Esophagus muscularis mucosa (tissue), 4 donors: ENCODE results near the gene MAGI1. TPM values are rescaled to one million over a fixed set of nuclear protein-coding genes. Genes with fewer than 3 reads are reported as not detected.

ENCODE experiments used
- DNase-seq: peaks from one replicate; pipeline ENCODE4 v3.0.0-alpha.2; 2017; ENCODE audit errors: extremely low spot score
- H3K27ac ChIP-seq, 4 donors: fragments of 200-600 bp; sonication (generic); replicated peaks in 1 of 4; 1 replicate in 3 of 4; 2 replicates in 1 of 4; pipeline ENCODE4 v1.5.1; 2016 to 2019; ENCODE audit warnings: mild to moderate bottlenecking in 1 of 4
- H3K27me3 ChIP-seq, 4 donors: fragments of 200-600 bp; sonication (generic); one replicate each; pipeline versions ENCODE4 v1.5.1 to v1.6.0; 2016 to 2019
- H3K36me3 ChIP-seq, 4 donors: fragments of 200-600 bp; sonication (generic); one replicate each; pipeline ENCODE4 v1.5.1; 2016 to 2019
- H3K4me1 ChIP-seq, 4 donors: fragments of 200-600 bp; sonication (generic); one replicate each; pipeline ENCODE4 v1.5.1; 2016 to 2019
- H3K4me3 ChIP-seq, 4 donors: fragments of 200-600 bp; sonication (generic); 1 replicate in 2 of 4; 2 replicates in 2 of 4; pipeline ENCODE4 v1.5.1; 2016 to 2019; ENCODE audit warnings: mild to moderate bottlenecking in 4 of 4, moderate library complexity in 1 of 4
- H3K9me3 ChIP-seq, 4 donors: fragments of 200-600 bp; sonication (generic); 1 replicate in 3 of 4; 2 replicates in 1 of 4; pipeline ENCODE4 v1.5.1; 2016 to 2019
- EP300 ChIP-seq: sonication (generic); formaldehyde crosslinking; IDR thresholded peaks from one replicate; pipeline ENCODE4 v1.6.1; 2017; ENCODE audit warnings: antibody characterized with exemption
- POLR2A ChIP-seq: fragments of 450-650 bp; IDR thresholded peaks from one replicate; pipeline ENCODE4 v1.6.1; 2017; ENCODE audit warnings: antibody characterized with exemption, moderate library complexity, mild to moderate bottlenecking, low read depth
- POLR2AphosphoS5 ChIP-seq, 2 donors: sonication (generic); formaldehyde crosslinking; IDR thresholded peaks; one replicate each; pipeline ENCODE4 v1.6.1; 2017; ENCODE audit warnings: antibody characterized with exemption in 2 of 2
- WGBS: methylation state at CpG from one replicate; pipeline ENCODE4 v1.1.5; 2018; 5-methylcytosine and 5-hydroxymethylcytosine counted together
- intact Hi-C: fragments of 100-400 bp; cut with DNase I; formaldehyde crosslinking; loops from one replicate; pipeline ENCODE4 v1.15.1; 2023
- total RNA-seq, 4 donors: library from RNA; depleted of rRNA; stranded (reverse); fragments of >200 nt; gene quantifications; one replicate each; pipeline versions ENCODE4 v1.1.0 to v1.2.1, GENCODE V29; 2016
- TF ChIP-seq, protein P1 (sequence below), 3 experiments: fragments of 200-600 bp in 2 of 3; fragments of 450-650 bp in 1 of 3; sonication (generic) in 2 of 3; IDR thresholded peaks; one replicate each; pipeline ENCODE4 v1.5.1; 2017 to 2019; ENCODE audit warnings: antibody characterized with exemption in 3 of 3, mild to moderate bottlenecking in 2 of 3, moderate library complexity in 1 of 3

The MAGI1 gene
- total RNA-seq, 4 donors from 2014 or later: 17.1 to 35.1 (median 25.2) TPM

DNA sequence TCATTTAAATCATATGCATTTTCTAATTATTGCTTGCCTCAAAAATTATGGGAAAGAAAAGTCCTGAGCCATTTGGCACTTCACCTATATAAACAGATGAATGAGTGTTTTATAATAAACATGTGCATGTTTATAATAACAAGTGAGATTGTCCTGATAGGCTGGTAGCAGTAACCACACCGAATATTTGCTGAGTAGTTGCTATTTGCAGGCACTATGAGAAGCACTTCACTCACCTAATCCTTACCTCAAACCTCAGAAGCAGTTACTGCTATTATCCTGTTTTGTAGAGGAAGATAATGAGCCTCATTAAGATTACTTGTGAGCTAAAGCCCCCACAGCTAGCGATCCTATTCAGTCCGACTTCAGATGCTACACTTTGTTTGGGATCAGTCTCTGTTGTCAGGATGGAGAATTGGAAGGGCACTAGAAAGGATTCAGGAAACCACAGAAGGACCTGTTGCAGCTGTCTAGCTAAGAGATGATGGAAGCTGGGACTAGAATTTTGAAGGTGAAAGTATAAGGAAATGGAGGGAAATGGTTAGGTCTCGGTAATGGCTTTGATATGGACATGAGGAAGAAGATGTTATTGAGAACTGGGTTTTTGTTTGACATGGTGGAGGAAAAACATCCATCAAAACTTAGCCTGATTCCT lies 28.4 kb upstream of the MAGI1 start:
- H3K9me3 ChIP-seq: peaks cover 0 to 8% (median 2%) of the 10 kb centered on the region in 4 donors
- H3K4me3 ChIP-seq: no peak overlapping the region
- H3K36me3 ChIP-seq: no peaks in the 10 kb centered on the region
- WGBS: 72% methylated on average over 4 of the region's 4 CpGs
- H3K27ac ChIP-seq: no peak overlapping the region
- no peak for TF ChIP-seq POLR2AphosphoS5 (IDR thresholded peaks at IDR 0.05)
- TF ChIP-seq, protein P1, sequence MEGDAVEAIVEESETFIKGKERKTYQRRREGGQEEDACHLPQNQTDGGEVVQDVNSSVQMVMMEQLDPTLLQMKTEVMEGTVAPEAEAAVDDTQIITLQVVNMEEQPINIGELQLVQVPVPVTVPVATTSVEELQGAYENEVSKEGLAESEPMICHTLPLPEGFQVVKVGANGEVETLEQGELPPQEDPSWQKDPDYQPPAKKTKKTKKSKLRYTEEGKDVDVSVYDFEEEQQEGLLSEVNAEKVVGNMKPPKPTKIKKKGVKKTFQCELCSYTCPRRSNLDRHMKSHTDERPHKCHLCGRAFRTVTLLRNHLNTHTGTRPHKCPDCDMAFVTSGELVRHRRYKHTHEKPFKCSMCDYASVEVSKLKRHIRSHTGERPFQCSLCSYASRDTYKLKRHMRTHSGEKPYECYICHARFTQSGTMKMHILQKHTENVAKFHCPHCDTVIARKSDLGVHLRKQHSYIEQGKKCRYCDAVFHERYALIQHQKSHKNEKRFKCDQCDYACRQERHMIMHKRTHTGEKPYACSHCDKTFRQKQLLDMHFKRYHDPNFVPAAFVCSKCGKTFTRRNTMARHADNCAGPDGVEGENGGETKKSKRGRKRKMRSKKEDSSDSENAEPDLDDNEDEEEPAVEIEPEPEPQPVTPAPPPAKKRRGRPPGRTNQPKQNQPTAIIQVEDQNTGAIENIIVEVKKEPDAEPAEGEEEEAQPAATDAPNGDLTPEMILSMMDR (IDR thresholded peaks at IDR 0.05): no peak
- TF ChIP-seq POLR2A: no peak
- TF ChIP-seq EP300: no peak
- no peaks in the 10 kb centered on the region for H3K4me1 ChIP-seq
- intact Hi-C loops: no loop called here
- no peak for DNase-seq
- no peaks in the 10 kb centered on the region for H3K27me3 ChIP-seq

DNA sequence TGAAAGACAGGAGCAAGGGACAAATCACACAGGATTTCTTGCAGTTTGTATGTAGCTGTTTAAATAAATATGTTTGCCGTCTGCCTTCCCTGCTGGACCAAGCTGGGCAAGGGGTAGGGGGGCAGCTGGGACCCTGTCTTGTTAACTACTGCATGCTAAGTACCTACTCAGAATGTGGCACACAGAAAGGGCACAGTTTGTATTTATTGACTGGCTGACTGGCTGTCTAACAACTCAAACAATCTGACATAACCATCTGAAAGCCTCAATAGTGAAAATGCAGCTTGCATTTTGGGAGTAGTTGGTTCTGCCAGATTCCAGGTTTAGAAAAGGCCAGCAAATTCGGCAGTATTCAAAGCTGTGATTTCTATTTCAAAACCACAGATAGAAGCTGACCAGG lies 16.6 kb upstream of the MAGI1 start:
- WGBS: 89% methylated on average over 2 of the region's 2 CpGs
- Histone ChIP-seq H3K27ac (no peak overlapping the region), H3K36me3 (no peaks in the 10 kb centered on the region), H3K27me3 (no peaks in the 10 kb centered on the region), H3K4me3 (no peak overlapping the region), H3K9me3 (no peaks in the 10 kb centered on the region), H3K4me1 (peaks cover 0 to 14% (median 0%) of the 10 kb centered on the region in 4 donors)
- TF ChIP-seq EP300 (no peak), POLR2A (no peak), POLR2AphosphoS5 (IDR thresholded peaks at IDR 0.05) (no peak)
- TF ChIP-seq, protein P1 (IDR thresholded peaks at IDR 0.05): no peak
- no peak for DNase-seq
- intact Hi-C loops: no loop called here

DNA sequence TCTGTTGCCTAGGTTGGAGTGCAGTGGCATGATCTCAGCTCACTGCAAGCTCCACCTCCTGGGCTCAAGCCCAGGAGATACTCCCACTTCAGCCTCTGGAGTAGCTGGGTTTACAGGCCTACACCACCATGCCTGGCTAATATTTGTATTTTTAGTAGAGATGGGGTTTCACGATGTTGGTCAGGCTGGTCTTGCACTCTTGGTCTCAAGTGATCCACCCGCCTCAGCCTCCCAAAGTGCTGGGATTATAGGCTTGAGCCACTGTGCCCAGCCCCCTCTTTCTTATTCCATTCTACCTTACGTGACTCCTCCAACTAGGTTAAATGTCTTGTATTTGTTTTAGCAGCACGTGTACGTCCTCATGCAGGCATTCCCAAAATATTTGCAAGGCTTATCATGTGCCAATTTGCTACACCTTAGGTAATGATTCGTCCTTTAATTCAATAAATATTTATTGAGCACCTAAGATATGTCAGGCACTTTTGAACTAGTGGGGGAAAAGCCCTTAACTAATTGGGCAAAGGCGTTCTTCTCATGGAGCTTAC lies 14.9 kb upstream of the MAGI1 start:
- intact Hi-C loops: no loop called here
- Histone ChIP-seq H3K9me3 (no peaks in the 10 kb centered on the region), H3K27ac (no peak overlapping the region), H3K36me3 (no peaks in the 10 kb centered on the region), H3K4me3 (no peak overlapping the region), H3K4me1 (peaks cover 0 to 14% (median 0%) of the 10 kb centered on the region in 4 donors), H3K27me3 (no peaks in the 10 kb centered on the region)
- WGBS: 76% methylated on average over 6 of the region's 7 CpGs
- TF ChIP-seq POLR2AphosphoS5 (IDR thresholded peaks at IDR 0.05) (no peak), EP300 (no peak), POLR2A (no peak)
- TF ChIP-seq, protein P1 (IDR thresholded peaks at IDR 0.05): no peak
- DNase-seq: no peak

DNA sequence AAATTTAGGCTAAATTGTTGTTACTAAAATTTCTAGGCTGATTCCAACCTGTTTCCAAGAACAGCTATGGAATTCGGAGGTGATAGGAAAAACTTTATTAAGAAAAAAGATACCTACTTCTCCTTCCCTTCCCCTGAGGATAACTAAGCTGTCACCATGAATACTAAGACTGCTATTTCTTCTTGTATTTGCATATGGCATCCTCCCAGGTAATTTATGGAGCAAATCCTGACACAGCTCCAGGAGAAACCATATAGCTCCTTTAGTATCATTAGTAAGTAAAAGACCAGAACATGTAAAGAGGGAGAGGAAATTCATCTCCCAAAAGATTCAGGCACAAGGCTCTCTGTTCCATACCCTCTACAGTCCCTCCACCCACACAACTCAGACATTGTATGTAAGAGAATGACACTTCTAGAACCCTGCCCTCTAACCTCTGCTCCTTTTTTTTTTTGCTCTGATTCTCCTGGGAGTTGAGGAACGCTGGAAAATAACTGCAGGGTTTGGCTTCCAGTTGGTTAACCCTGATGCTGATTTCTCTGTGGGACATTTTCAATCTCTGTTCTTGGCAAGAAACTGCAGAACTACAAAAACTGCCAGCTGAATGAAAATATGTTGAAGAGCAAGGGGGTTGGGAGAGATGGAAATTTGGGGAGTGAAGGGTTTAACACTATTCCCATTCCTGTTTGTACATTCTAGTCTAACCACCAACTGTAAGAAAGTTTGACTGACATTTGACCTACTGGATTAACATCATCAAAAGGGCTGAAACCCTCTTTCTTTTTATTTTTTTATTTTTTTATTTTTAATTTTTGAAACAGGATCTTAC lies 14.2 kb upstream of the MAGI1 start:
- peaks cover 0 to 15% (median 3%) of the 10 kb centered on the region in 4 donors for H3K4me1 ChIP-seq
- no peaks in the 10 kb centered on the region for H3K9me3 ChIP-seq
- WGBS: 69% methylated on average over 2 of the region's 2 CpGs
- no peaks in the 10 kb centered on the region for H3K27me3 ChIP-seq
- H3K36me3 ChIP-seq: no peaks in the 10 kb centered on the region
- H3K27ac ChIP-seq: no peak overlapping the region
- DNase-seq: no peak
- TF ChIP-seq POLR2A (no peak), POLR2AphosphoS5 (IDR thresholded peaks at IDR 0.05) (no peak), EP300 (no peak)
- TF ChIP-seq, protein P1 (IDR thresholded peaks at IDR 0.05): no peak
- intact Hi-C loops: no loop called here
- H3K4me3 ChIP-seq: no peak overlapping the region
